Mammary epithelial cell (primary cell): Measurements from ENCODE around the gene SCN1A.

Source experiments
- CTCF ChIP-seq, 2 donors: IDR thresholded peaks in 1 of 2; conservative IDR thresholded peaks in 1 of 2; 2 replicates each; pipeline ENCODE4 v1.5.1; 2011 to 2012; ENCODE audit warnings: inconsistent platforms in 2 of 2, low read length in 2 of 2, mild to moderate bottlenecking in 2 of 2, control low read depth in 1 of 2, low read depth in 1 of 2; ENCODE audit not compliant: insufficient read depth in 1 of 2; ENCODE audit errors: extremely low read depth in 1 of 2
- EZH2 ChIP-seq: IDR thresholded peaks from 2 replicates; pipeline ENCODE4 v1.6.1; 2012; ENCODE audit warnings: low read length, inconsistent platforms, borderline replicate concordance

GRCh38 chr2:165989851-165990250 lies 138.0 kb downstream of the SCN1A start:
- TF ChIP-seq CTCF (conservative IDR thresholded peaks at IDR 0.05 in 1 of 2, IDR thresholded peaks at IDR 0.05 in 1 of 2; ENCODE audit: extremely low read depth in 1 of 2, insufficient read depth in 1 of 2, low read depth in 1 of 2, low read length in 2 of 2), result no peak
- no peak for TF ChIP-seq EZH2
